Measurements from ENCODE around the gene CLDN4.
"Not testable (repeated sequence)": the region's sequence is repeated elsewhere in the genome, so short reads cannot be mapped to it uniquely, and the experiment has no call there.

CLDN4 gene

DNA sequence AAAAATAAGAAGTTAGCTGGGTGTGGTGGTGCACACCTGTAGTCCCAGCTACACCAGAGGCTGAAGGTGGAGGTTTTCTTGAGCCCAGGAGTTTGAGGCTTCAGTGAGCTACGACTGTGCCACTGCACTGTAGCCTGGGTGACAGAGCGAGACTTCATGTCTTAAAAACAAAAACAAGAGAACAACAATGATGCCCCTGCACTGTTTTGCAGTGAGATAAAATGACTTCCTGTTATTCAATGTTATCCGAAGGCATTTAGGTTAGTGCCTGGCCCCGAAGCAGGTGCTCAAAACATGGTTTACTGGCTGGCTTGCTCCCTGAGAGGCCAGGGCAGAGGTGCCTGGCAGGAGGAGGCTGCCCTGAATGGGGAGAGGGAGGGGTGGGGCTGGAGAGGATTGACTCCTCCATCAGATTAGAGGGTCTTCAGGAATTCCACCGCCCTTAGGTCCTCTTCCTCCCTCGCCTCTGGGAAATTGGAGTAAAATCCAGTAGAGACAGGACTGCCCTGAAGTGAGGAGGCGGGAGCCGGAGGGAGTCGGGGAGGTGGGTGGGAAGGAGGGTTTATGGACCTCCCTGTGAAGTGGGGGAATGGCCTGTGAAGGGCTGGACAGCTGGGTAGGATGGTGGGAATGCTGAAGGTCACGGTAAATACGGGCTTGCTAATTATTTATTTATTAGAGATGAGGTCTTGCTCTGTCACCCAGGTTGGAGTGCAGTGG, 6.8 kb upstream of the CLDN4 start:
- DNase-seq: no peak

DNA sequence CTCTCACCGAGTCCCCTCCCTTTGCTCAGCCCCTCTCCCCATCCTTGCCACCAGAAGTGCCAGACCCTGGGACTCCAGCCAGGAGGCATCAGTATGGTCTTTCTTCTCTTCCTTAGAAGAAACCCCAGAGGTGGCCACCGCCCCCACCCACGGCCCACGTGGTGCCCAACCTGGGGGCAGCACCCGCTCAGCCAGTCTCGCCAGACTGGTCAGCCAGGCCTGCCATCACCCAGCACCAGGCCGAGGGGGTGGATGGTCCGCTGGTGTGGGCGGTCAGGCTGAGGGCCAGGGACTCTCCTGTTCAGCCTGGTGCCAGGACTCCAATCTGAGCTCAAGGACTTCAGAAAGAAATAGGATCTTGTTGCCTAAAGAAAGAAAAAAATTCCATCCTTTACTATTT, 5.8 kb upstream of the CLDN4 start:
- no peak for DNase-seq

DNA sequence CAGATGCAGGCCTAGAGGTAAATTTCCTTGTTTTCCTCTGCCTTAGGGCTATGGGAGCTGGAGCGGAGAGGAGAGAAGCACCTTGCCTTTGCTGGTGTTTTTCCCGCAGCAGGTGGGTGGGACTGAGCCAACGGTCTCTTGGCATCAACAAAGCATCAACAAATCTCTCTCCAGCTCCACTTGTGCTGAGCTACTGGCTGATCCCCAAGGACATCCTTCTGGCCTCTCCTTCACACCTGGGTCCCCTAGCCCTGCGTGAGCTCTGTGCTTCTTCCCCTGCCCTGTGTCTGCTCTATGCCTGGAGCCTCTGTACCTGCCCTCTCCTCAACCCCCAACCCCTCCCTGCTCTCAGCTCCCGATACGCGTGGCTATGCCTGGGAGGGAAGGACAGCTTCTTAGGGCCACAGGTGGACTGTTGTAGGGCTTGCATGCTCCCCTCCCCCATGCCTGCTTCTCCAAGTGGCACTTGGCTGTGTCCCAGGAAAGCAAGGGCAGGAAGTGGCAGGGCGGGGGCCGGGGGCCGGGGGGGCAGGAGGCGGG, 3.2 kb upstream of the CLDN4 start:
- peak; percentile 99 for DNase-seq

DNA sequence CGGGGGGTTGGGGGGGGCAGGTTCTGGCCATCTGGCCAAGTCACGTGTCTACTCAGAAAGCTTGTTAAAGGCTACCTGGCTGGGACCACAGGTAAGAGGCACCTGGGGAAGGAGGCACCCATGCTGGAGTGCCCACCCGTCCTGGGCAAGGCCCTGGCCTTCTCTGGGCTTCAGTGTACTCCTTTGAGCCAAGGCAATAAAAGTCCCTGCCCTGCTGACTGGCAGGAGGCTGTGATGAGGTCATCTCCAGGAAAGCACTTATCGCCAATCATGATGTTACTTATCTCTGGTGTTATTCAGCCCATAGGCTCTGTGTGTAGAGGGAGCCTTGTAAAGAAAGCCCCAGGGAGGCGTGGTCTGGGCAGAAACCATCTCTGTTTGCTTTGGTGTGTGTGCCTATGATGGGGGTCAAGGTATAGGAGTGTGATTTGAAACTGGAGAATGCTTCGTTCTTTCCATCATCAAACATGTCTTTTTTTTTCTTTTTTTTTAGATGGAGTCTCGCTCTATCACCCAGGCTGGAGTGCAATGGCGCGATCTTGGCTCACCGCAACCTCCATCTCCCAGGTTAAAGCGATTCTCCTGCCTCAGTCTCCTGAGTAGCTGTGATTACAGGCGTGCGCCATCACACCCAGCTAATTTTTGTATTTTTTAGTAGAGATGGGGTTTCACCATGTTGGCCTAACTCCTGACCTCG, 2.5 kb upstream of the CLDN4 start:
- peak; percentile 97 for DNase-seq

DNA sequence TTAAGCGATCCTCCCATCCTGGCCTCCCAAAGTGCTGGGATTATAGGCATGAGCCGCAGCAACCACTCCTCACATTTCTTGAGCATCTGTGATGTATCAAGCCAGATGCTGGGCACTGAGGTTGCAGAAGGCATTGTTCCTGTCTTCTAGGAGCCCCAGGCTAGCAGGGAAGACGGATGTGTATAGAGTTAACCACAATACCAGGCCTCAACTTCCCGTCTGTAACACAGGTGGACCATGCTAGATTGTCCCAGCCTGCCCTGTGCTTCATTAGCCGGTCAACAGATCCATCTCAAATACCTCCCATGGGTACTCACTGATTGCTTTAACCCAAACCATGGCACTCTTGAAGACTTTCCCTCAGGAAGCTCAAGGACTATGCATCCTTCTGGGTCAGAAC, 1.8 kb upstream of the CLDN4 start:
- DNase-seq: no peak

DNA sequence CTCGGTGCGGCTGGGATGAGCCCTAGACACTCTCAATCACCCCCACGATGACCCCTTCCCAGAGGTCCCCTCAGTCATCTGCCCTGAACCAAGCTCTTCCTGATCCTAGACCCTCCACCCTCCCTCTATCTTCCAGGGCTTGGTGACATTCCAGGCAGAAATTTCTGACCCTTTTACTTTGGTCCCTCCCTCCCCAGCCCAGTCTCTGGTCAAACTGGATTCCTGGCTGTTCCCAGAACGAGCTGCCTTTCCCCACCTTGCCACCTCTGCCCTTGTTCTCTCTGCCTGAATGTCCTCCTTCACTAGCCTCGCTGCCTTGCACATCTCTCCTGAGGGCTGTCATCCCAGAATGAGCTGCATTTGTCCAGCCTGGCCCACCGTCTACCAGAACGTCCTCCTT, 1.3 kb upstream of the CLDN4 start:
- DNase-seq: no peak

DNA sequence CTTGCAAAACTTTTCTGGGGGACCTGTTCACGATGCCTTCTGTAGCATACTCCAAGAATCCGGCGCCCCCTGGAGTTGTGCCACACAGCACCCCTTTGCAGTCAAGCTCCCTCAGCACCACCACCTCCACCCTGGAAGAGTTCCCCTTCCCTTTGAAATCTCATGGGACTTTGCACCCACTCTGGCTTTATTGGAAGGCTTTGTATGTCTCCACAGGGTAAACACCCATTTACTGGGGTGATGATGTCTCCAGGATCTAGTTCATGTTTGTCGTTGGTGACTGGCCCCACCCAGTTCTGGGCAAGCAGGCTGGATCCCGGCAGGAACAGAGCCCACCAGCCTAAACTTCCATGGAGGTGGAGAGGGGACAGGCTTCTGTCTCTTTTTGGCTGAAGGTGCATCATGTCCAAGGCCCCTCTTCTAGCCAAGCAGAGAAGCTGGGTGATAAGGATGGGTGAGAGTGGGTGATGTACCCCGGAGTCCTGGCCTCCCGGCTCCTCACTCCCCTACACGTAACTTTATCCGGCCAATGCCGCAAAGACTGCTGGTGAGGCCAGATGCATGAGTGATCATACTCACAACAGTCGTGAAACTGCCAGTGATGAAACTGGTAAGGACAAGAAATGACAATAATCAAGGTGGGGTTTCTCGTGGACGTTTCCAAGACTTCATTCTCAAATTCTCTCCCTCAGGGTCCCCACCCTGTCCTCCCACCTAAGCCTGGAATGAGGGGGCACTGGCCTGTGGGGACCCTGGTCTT, 695 bp upstream of the CLDN4 start:
- DNase-seq: no peak

DNA sequence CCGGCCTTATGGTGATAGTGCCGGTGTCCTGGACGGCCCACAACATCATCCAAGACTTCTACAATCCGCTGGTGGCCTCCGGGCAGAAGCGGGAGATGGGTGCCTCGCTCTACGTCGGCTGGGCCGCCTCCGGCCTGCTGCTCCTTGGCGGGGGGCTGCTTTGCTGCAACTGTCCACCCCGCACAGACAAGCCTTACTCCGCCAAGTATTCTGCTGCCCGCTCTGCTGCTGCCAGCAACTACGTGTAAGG, 713 bp downstream of the CLDN4 start:
- no peak for DNase-seq

DNA sequence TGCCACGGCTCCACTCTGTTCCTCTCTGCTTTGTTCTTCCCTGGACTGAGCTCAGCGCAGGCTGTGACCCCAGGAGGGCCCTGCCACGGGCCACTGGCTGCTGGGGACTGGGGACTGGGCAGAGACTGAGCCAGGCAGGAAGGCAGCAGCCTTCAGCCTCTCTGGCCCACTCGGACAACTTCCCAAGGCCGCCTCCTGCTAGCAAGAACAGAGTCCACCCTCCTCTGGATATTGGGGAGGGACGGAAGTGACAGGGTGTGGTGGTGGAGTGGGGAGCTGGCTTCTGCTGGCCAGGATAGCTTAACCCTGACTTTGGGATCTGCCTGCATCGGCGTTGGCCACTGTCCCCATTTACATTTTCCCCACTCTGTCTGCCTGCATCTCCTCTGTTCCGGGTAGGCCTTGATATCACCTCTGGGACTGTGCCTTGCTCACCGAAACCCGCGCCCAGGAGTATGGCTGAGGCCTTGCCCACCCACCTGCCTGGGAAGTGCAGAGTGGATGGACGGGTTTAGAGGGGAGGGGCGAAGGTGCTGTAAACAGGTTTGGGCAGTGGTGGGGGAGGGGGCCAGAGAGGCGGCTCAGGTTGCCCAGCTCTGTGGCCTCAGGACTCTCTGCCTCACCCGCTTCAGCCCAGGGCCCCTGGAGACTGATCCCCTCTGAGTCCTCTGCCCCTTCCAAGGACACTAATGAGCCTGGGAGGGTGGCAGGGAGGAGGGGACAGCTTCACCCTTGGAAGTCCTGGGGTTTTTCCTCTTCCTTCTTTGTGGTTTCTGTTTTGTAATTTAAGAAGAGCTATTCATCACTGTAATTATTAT, 1.2 kb downstream of the CLDN4 start:
- DNase-seq: peak; percentile 92

DNA sequence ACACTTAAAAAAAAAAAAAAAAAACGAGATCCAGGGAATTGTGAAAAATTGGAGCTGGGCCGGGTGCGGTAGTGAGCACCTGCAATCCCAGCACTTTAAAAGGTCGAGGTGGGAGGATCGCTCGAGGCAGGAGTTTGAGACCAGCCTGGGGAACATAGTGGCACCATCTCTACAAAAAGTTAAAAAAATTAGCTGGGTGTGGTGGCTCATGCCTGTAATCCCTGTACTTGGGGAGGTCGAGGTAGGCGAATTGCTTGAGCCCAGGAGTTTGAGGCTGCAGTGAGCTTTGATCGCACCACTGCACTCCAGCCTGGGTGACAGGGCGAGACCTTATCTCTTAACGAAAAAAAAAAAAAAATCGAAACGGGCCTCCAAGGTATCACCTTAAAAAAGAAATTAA, 2.0 kb downstream of the CLDN4 start:
- DNase-seq: peak; percentile 21

DNA sequence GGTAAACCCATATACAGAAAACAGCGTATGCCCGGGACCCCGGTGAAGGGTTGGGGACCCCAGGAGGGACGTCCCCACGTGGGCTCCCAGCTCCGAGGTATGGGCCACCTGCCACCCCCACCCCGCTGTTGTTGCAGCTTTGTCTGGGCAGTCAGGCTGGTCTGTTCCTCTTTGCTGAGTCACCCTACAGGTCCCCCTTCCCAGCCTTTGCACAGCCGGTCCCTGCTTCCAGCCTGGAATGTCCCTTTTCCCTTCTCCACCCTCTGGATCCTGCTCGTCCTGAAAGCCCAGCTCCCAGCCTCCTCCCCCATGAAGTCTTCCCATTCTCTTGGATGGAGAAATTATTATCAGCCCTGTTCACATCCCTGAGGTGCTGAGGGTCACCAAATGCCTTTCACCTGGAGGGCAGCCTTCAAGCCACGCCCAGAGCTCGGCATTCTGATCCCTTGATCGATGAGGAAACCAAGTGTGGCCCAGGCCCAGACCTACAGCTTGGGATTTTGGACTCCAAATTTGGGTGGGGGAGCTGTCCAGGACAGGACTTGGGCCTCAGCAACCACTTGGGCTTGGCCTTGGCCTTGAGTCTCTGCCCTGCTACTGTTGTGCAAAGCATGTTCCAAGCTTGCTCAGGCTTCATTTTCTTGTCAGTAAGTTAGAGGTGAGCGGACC, 2.6 kb downstream of the CLDN4 start:
- DNase-seq: no peak

DNA sequence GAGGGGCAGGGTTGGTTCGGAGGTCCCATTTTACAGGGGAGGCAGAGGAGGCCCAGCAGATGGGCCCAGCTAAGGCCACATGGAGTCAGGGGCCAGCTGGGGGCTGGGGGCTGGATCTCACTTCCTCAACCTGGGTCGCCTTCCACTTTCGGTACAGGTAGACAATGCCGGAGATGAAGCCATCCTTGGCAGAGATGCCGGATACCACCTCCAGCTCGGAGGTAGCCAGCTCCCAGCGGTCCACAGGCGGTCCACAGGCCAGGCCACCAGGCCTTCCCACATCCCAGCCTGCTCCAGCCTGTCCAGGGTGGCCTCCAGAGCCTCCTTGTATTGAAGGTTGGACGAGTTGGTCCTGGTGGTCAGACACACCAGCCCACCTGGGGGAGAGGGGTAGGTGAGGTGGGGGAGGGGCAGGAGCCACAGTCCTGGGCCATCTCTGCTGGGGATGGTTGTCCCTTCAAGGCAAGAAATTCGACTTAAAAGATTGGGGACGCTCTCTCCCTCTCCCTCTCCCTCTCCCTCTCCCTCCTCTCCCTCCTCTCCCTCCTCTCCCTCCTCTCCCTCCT, 3.9 kb downstream of the CLDN4 start:
- no peak for DNase-seq

DNA sequence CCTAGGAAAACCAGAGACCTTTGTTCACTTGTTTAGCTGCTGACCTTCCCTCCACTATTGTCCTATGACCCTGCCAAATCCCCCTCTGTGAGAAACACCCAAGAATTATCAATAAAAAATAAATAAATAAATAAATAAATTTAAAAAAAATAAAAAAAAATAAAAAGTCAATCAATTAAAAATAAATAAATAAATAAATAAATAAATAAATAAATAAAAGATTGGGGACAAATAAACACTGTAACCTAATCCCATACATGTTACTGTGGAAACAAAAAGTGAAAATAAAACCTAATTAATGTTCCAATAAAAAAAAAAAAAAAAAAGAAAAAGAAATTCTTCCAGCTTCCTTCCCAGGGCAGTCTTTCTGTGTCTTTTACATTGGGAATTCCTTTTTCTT, 6.4 kb downstream of the CLDN4 start:
- DNase-seq: not testable (repeated sequence)

DNA sequence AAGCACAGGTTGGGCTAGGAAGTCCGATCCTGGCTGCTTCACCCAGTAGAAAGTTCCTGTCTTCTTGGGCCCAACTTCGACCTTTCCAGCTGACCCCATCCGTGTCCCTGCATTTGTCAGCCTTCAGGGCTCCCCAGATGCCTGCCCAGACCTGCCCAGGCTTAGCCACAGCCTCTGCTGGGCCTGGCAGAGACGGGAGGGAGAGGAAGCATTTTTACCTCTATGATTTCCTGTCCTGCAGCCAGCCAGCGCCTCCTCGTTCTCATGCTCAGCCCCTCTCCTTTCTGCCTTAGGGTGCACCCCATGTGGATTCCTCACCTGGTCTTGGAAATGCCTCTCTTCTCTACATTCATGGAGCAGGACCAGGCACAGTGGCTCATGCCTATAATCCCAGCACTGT, 7.8 kb downstream of the CLDN4 start:
- no peak for DNase-seq

DNA sequence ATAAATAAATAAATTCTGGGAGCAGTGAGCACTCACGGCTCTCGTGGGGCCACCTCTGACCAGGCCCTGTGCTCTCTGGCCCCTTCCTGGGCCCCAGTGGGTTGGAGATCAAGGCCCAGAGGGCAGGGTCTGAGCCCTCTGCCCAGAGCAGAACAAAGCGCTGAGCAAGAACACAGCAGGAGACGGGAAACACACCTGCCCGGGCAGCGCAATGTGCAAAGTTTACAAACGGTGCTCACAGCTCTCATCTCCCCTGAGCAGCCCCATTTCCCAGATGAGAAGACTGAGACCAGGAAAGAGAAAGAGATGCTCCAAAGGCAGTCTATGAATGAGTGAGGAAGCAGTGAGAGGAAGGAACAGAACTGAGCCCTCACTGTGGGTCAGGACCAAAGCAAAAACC, 8.5 kb downstream of the CLDN4 start:
- no peak for DNase-seq

DNA sequence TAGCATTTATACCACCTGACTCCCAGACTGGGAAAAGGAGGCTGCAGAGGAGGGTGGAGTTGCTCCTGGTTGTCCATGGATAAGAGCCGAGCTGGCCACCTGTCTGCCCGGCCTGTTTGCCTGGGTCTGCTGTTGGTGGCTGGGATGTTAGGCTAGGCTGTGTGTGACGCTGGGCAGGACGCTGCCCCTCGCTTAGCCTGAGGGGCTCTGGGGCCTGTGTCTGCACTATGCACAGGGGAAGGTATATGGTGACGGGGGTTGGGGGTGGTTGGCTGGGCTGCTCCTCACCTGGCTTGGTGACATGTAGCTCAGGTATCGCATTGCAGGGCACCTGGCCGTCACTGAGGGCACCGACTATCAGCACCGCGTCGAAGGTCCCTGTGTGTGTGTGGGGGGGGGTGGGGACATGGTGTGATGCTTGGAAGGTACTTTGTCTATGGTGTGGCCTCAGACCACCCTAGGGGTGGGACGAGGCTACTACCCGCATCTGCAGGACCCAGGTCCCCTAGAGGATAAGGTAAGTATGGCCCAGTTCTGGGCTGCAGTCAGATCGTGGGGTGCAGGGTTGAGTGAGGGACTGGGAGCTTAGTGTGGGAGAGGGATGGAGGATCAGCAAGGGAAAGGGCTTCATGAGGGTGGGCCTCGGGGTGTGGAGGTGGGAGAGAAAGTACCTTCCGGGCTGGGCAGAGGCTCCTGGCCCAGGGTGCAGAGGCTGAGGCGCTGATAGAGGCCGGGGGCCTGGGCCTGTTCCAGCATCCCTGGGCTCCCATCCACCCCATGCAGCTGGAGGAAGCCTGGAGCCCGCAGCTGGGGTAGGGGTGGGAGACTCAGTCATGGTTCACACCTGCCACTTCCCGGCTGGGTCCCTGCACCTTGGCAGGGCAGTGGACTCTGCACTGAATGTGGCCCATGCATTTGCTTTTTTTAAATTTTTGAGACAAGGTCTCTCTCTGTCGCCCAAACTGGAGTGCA, 9.2 kb downstream of the CLDN4 start:
- no peak for DNase-seq

DNA sequence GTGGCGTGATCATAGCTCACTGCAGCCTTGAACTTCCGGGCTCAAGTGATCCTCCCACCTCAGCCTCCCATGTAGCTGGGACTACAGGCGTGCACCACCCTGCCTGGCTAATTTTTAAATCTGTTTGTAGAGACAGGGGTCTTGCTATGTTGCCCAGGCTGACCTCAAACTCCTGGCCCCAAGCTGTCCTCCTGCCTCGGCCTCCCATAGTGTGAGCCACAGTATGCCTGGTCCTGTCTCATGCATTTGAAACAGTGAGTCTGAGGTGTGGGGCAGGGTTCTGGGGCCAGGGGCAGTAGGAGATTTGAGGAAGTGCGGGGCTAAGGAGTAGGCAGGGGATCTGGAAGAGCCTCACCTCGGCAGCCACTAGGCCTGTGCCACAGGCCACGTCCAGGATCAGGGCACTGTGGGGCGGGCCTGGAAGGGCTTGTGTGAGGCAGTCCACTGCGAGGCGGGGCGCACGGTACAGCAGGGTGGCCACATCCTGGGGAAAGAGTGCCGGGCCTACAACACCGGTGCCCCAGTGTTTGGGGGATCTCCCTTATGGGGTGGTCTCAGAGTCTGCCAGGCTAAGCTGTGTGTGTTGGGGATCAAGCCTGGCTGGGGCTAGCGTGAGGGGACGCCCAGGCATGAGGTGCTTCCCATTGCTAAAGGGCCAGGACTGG, 10.1 kb downstream of the CLDN4 start:
- no peak for DNase-seq

DNA sequence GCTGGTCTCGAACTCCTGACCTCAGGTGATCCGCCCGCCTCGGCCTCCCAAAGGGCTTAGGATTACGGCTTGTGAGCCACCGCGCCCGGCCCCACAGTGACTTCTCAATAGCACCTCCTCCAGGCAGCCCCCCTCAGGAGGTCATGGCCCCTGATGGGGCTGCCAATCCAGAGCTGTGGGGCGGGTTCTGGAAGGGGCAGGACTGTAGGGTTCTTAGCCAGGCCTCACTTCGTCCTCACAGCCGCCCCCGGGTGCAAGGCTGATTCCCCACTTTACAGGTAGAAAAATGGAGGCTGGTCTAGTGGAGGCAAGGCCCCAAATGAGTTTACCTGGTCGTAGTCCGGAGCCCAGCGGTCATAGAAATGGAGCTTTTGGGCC, 10.9 kb downstream of the CLDN4 start:
- no peak for DNase-seq

DNA sequence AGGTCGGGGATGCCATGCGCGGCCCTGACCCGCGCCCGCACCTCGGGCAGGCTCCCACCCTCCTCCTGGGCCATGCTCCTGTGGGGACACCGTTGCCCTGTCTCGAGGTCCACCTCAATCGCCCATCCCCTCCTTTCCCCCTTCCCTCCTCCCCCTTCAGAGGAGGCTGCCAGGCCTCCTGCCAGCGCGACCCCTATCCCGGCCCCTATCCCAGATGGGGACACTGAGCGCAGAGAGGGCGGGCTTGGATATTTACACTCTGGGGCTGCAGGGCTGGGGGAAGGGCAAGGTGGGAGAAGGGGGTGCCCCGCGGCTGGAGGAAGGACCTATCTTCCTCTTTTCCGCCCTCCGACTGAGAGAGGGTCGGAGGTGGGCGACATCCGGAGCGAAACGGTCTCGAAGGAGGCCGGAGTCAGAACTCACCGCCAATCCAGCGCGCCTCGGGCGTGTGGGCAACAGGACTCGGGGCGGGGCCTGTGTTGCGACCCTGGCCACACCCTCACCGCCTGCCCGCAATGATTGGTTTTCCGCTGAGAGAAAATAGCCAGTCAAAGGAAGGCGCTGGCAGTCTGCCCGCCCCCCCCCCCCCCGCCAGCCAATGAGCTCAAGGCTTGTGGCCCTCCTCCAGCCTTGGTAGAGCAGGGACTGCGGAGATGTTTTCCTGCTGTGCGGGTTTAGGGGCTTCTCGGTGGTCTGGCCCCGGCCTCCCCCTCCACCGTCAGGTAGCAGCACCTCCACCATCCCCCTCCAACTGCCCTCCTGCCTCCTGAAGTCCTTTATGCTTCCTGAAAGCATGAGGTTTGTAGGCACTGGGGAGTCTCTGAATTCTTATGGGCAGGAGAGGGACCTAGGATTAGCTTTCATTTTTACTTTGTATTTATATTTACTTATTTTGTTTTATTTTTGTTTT, 11.5 kb downstream of the CLDN4 start, which contains the start of gene METTL27:
Gene METTL27 (minus strand): TSS at position 450 of the 910 bp plus-strand sequence. CDS start 376 bp downstream, at position 74.
- DNase-seq: peak; percentile 84

Measured in DMS79 treated with DMSO at 0.1 percent for 48 hours (cell line).